PC-9 (cell line): ENCODE data around the gene FEM1B. TPM values are rescaled to one million over a fixed set of nuclear protein-coding genes. Genes with fewer than 3 reads are reported as not detected.

Experiments
- BruUV-seq: library from RNA; stranded (reverse); fragments of 400-500 nt; replicated peaks from 2 replicates; lab custom pipeline; 2021; lab: Mats Ljungman, UMichigan
- CTCF ChIA-PET: fragments of 300-600 bp; sonication (Branson Sonifier 250); formaldehyde crosslinking; loops from one replicate; lab custom pipeline; 2022; ENCODE audit warnings: antibody characterized with exemption; lab: Charles Lee
- POLR2A ChIA-PET: fragments of 300-600 bp; sonication (Branson Sonifier 250); formaldehyde crosslinking; loops from one replicate; lab custom pipeline; 2022; ENCODE audit warnings: antibody characterized with exemption; ENCODE audit not compliant: unreplicated experiment; lab: Charles Lee
- DNase-seq, 2 experiments: peaks; one replicate each; pipeline versions ENCODE4 v3.0.0 to v3.0.0-alpha.2; 2015 to 2022; ENCODE audit warnings: mixed read lengths in 1 of 2
- H2AFZ ChIP-seq: fragments of 200-600 bp; sonication (generic); 2 replicates; pipeline ENCODE4 v1.8.1; 2017; ENCODE audit warnings: antibody characterized with exemption
- H3F3A ChIP-seq: fragments of 200-600 bp; sonication (generic); 2 replicates; pipeline ENCODE4 v1.8.1; 2017; ENCODE audit warnings: antibody characterized with exemption, mild to moderate bottlenecking, low read depth; ENCODE audit not compliant: insufficient read depth
- H3K27ac ChIP-seq: fragments of 200-600 bp; sonication (generic); 2 replicates; pipeline ENCODE4 v1.6.1; 2016; ENCODE audit warnings: mixed run types
- H3K27me3 ChIP-seq: fragments of 200-600 bp; sonication (generic); 2 replicates; pipeline ENCODE4 v1.6.1; 2016; ENCODE audit warnings: low read depth, mixed run types; ENCODE audit not compliant: insufficient read depth
- H3K36me3 ChIP-seq: fragments of 200-600 bp; sonication (generic); 2 replicates; pipeline ENCODE4 v1.6.1; 2016; ENCODE audit warnings: low read depth, mixed run types
- H3K4me1 ChIP-seq: fragments of 200-600 bp; sonication (generic); replicated peaks from 2 replicates; pipeline ENCODE4 v1.6.1; 2016; ENCODE audit warnings: mixed run types; ENCODE audit not compliant: insufficient read depth
- H3K4me2 ChIP-seq: fragments of 200-600 bp; sonication (generic); 2 replicates; pipeline ENCODE4 v1.6.1; 2017; ENCODE audit warnings: mixed run types
- H3K4me3 ChIP-seq: fragments of 200-600 bp; sonication (generic); 2 replicates; pipeline ENCODE4 v1.6.1; 2016; ENCODE audit warnings: mixed run types
- H3K79me2 ChIP-seq: fragments of 200-600 bp; sonication (generic); 2 replicates; pipeline ENCODE4 v1.6.1; 2017; ENCODE audit warnings: low read depth, mixed run types
- H3K9me2 ChIP-seq: fragments of 200-600 bp; sonication (generic); 2 replicates; pipeline ENCODE4 v1.8.1; 2017; ENCODE audit warnings: mild to moderate bottlenecking; ENCODE audit not compliant: insufficient read depth
- H3K9me3 ChIP-seq: fragments of 200-600 bp; sonication (generic); 2 replicates; pipeline ENCODE4 v1.8.1; 2016; ENCODE audit warnings: low read depth; ENCODE audit not compliant: insufficient read depth
- H4K20me1 ChIP-seq: fragments of 200-600 bp; sonication (generic); 2 replicates; pipeline ENCODE4 v1.8.1; 2017; ENCODE audit not compliant: insufficient read depth
- EZH2 ChIP-seq: fragments of 200-600 bp; sonication (generic); IDR thresholded peaks from 2 replicates; pipeline ENCODE4 v1.8.0; 2017; ENCODE audit warnings: antibody characterized with exemption, low read depth
- intact Hi-C: fragments of 100-400 bp; cut with micrococcal nuclease; formaldehyde crosslinking; loops from one replicate; pipeline ENCODE4 v1.10.0; 2022; ENCODE audit not compliant: unreplicated experiment
- total RNA-seq: library from RNA; stranded (reverse); gene quantifications from 2 replicates; pipeline ENCODE4 v1.2.3, GENCODE V29; 2021
- TF ChIP-seq, protein P1 (sequence below): fragments of 200-600 bp; sonication (generic); conservative IDR thresholded peaks from 2 replicates; pipeline ENCODE4 v1.6.1; 2017; ENCODE audit warnings: mixed run types, antibody characterized with exemption, mild to moderate bottlenecking, moderate library complexity

The FEM1B gene
- total RNA-seq, 1 experiment from 2014 or later, result 31.6 TPM

DNA sequence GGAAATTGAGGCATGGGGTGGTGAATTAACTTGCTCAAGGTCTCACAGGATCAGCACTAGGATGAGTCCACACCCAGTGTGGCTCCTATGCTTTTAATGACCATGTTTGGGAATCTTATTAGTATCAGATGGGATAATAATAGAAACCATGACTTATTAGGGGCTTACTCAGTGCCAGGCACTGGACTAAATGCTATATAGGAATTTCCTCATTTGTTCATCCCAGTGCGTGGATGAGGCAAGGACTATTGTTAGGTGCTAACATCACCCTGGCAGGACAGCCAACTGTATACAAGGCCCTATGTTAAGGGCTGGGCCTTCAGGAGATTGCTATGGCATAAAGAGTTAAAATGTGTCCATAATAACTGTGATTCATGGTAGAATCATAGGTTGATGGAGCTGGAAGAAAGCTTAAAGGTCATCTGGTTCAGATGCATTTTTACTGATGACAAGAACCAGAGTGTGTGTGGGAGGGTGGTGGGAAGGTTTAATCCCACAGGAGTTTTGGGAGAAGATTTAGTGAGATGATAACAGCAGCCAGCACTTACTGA lies 4.7 kb upstream of the FEM1B start:
- no TSS peak for BruUV-seq
- Histone ChIP-seq H3K36me3 (no peaks in the 10 kb centered on the region), H3K4me3 (peak overlapping the region; percentile 10; the same call in 1 of the 2 replicates), H3K27ac (peak overlapping the region; percentile 86), H3K79me2 (peaks cover 18% of the 10 kb centered on the region), H2AFZ (no peak overlapping the region; the same call in 1 of the 2 replicates), H4K20me1 (no peaks in the 10 kb centered on the region), H3K9me2 (no peaks in the 10 kb centered on the region), H3F3A (peaks cover 31% of the 10 kb centered on the region), H3K27me3 (no peaks in the 10 kb centered on the region), H3K9me3 (no peaks in the 10 kb centered on the region), H3K4me2 (peak overlapping the region; percentile 100), H3K4me1 (peaks cover 62% of the 10 kb centered on the region)
- TF ChIP-seq EZH2, result no peak
- TF ChIP-seq, protein P1, sequence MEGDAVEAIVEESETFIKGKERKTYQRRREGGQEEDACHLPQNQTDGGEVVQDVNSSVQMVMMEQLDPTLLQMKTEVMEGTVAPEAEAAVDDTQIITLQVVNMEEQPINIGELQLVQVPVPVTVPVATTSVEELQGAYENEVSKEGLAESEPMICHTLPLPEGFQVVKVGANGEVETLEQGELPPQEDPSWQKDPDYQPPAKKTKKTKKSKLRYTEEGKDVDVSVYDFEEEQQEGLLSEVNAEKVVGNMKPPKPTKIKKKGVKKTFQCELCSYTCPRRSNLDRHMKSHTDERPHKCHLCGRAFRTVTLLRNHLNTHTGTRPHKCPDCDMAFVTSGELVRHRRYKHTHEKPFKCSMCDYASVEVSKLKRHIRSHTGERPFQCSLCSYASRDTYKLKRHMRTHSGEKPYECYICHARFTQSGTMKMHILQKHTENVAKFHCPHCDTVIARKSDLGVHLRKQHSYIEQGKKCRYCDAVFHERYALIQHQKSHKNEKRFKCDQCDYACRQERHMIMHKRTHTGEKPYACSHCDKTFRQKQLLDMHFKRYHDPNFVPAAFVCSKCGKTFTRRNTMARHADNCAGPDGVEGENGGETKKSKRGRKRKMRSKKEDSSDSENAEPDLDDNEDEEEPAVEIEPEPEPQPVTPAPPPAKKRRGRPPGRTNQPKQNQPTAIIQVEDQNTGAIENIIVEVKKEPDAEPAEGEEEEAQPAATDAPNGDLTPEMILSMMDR, result no peak
- POLR2A ChIA-PET, result no interaction called here
- DNase-seq, result peak in 1 of 2 experiments; percentile 62
- intact Hi-C loops, result loop anchor here (1.0 kb wide), 1 partner anchor 15 kb away; no protein-coding TSS in a partner anchor
- CTCF ChIA-PET, result interaction anchor here (0.6 kb wide), 1 partner anchor 401 kb away, joined by 3 read pairs; no protein-coding TSS in a partner anchor

GRCh38 chr15:68274201-68274848 lies 3.2 kb upstream of the FEM1B start:
- Histone ChIP-seq H2AFZ (no peak overlapping the region), H3K9me2 (no peaks in the 10 kb centered on the region), H3K27ac (peak overlapping the region; percentile 86), H3K27me3 (no peaks in the 10 kb centered on the region), H3K4me2 (peak overlapping the region; percentile 100), H3F3A (peaks cover 36% of the 10 kb centered on the region), H4K20me1 (no peaks in the 10 kb centered on the region; the same call in none of the 2 replicates), H3K36me3 (peaks cover 4% of the 10 kb centered on the region; the same call in 1 of the 2 replicates), H3K4me1 (peaks cover 66% of the 10 kb centered on the region), H3K9me3 (no peaks in the 10 kb centered on the region), H3K79me2 (peaks cover 31% of the 10 kb centered on the region), H3K4me3 (no peak overlapping the region)
- DNase-seq, result no peak
- intact Hi-C loops, result no loop called here
- POLR2A ChIA-PET, result interaction anchor here (0.6 kb wide), 1 partner anchor 329 kb away, joined by 15 read pairs; no protein-coding TSS in a partner anchor
- CTCF ChIA-PET, result interaction anchor here (0.5 kb wide), 1 partner anchor 18 kb away, joined by 3 read pairs; no protein-coding TSS in a partner anchor
- TF ChIP-seq, protein P1, result no peak
- TF ChIP-seq EZH2, result no peak
- no TSS peak for BruUV-seq

- no peaks in the 10 kb centered on the region for H3K9me2 ChIP-seq
- peaks cover 40% of the 10 kb centered on the region for H3K79me2 ChIP-seq
- no peaks in the 10 kb centered on the region for H3K9me3 ChIP-seq
- CTCF ChIA-PET, result interaction anchor here (1.3 kb wide), 1 partner anchor 22 kb away, joined by 6 read pairs; no protein-coding TSS in a partner anchor
- peaks cover 9% of the 10 kb centered on the region for H4K20me1 ChIP-seq
- BruUV-seq, result no TSS peak
- POLR2A ChIA-PET, result interaction anchor here (0.6 kb wide), 1 partner anchor 15 kb away, joined by 6 read pairs; no protein-coding TSS in a partner anchor
- peaks cover 36% of the 10 kb centered on the region for H3F3A ChIP-seq
- H3K27me3 ChIP-seq, result no peaks in the 10 kb centered on the region
- intact Hi-C loops, result no loop called here
- TF ChIP-seq, protein P1, result no peak
- no peak for TF ChIP-seq EZH2
- DNase-seq, result peak; percentile 44 to 93
- H3K4me1 ChIP-seq, result peaks cover 75% of the 10 kb centered on the region
- peaks cover 6% of the 10 kb centered on the region; the same call in 1 of the 2 replicates for H3K36me3 ChIP-seq
- H3K4me3 ChIP-seq, result no peak overlapping the region
- peak overlapping the region; percentile 86 for H3K27ac ChIP-seq
- H2AFZ ChIP-seq, result 0 out of 2 replicates have a peak overlapping the region, but pooled peaks have one; percentile 40
- peak overlapping the region; percentile 100 for H3K4me2 ChIP-seq
Observed at GRCh38 chr15:68275165-68275746, 2.3 kb upstream of the FEM1B start.
